C1 segment of cervical spinal cord (tissue), 14 donors: Measurements from ENCODE around the gene PHYHIPL.
A peak's percentile ranks its signal among the peaks of the same experiment; 100 is the strongest.

Source experiments
- DNase-seq, 14 donors: peaks; one replicate each; lab custom pipeline; 2025; lab: John Stamatoyannopoulos, UW

Gene PHYHIPL

GRCh38 chr10:59255463-59255862 is 79.0 kb downstream of the PHYHIPL start:
- DNase-seq = no peak

DNA sequence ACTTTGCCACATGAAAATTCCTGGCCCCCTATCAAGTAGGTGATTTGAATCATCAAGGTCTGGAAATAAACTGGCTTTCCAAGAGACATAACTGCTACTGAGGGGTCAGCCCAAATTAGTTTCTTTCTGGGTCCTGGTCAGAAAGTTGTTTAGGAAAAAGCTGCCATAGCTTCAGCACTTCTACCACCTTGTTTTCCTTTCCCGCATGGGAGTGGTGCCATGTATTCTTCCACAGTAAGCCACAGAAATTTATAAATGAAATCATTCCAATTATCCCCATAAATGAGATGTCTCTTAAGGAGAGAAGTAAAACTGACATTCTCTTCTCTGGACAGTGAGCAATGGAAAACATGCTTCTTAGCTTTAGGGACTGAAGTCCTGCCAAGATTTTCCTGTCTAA is 80.8 kb downstream of the PHYHIPL start:
- DNase-seq = no peak

GRCh38 chr10:59258890-59259289 is 82.4 kb downstream of the PHYHIPL start:
- DNase-seq = no peak

DNA sequence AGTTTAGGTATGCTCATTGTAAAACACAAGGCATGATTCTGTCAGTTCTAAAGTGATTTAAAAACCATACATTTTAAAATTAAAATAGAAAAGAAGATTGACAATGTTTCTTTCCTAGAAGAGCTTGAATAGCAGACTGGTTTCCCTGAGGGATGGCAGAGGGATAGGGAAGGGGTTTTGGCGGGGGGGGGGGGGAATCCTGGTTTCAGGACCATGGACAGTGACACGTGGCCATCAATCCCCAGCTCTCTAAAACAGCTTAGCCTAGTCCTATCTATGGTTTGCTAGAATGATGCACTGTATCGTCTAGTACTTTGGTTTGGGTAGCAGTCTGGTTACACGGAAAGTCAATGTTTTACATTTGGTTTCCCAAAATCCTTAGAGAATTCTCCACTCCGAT is 88.7 kb downstream of the PHYHIPL start:
- DNase-seq = no peak

- no peak for DNase-seq
Measured at GRCh38 chr10:59266321-59266720, 89.9 kb downstream of the PHYHIPL start.

- no peak for DNase-seq
Measured at GRCh38 chr10:59268460-59268859, 92.0 kb downstream of the PHYHIPL start.

DNA sequence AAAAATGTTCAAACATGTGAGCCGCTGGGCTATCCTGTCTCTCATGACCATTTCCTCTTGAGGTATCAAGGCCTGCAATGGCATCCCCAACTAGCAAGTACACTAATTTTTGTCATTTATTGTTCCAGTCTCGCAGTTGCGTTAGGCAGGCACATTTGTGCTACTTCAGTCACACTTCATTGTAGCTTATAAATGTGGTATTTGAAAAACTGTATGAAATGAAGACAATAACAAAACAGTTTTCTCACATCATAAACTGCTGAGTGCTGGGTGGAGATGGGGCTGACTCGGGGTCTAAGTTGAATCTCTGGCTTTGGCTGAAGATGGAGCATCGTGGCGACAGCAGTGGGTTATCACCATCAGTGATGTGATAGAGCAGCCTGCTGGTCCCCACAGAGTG is 93.2 kb downstream of the PHYHIPL start:
- no peak for DNase-seq

GRCh38 chr10:59270492-59270891 is 94.0 kb downstream of the PHYHIPL start:
- DNase-seq = no peak

GRCh38 chr10:59271160-59271559 is 94.7 kb downstream of the PHYHIPL start:
- no peak for DNase-seq

DNA sequence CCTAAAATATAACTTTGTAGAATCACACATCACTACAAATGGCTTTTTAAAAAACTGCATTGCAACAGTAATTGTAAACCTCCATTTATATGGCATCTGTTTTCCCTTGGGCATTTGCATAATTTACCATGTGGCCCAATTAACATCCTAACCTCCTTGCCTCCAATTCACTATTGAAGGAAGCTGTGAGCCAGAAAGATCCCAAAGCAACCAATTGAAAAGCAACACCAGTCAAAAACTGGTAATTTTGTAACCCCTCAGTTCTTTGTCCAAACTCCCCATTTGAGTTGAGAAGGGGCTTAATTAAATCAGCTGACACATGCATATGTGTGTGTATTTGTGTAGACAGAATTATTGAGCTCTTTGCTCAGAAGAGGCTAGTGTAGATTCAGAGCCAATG is 95.6 kb downstream of the PHYHIPL start:
- DNase-seq = no peak

DNA sequence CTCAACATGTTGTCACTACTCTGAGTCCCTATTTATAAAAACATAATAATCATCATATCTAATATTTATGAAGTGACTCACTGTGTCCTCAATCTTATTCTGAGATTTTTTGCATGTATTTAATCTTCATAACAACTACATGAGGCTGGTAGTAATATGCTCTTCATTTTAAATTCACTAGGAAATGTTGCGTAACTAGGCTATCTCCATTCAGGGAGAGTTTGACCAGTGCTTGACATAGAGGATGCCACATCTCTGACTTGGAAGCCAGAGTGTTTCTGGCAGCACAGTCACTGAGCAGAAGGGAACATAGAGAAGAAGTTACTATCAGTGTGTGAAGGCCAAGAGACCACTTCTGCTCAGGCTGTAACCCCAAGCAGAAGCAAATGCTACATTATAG is 97.0 kb downstream of the PHYHIPL start:
- no peak for DNase-seq

DNA sequence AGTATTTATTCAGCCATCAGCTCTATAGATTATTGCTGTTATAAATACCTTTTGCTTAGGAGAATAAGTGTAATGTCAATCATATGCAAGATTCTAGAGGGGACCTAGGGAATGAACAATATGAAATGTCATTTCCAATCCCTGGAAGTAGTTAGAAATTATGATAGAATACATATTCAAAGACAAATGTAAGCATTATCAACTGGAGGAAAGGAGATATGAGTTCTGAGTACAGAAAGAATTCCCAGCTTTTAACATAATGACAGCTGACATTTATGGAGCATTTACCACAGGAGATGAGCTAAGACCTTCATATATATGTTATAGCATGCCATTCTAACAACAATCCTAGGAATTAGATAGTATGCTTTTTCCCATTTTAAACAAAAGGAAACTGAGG is 99.7 kb downstream of the PHYHIPL start:
- DNase-seq = no peak

GRCh38 chr10:59276919-59277318 is 100.5 kb downstream of the PHYHIPL start:
- DNase-seq = no peak

- no peak for DNase-seq
Measured at GRCh38 chr10:59279476-59279875, 103.0 kb downstream of the PHYHIPL start.

DNA sequence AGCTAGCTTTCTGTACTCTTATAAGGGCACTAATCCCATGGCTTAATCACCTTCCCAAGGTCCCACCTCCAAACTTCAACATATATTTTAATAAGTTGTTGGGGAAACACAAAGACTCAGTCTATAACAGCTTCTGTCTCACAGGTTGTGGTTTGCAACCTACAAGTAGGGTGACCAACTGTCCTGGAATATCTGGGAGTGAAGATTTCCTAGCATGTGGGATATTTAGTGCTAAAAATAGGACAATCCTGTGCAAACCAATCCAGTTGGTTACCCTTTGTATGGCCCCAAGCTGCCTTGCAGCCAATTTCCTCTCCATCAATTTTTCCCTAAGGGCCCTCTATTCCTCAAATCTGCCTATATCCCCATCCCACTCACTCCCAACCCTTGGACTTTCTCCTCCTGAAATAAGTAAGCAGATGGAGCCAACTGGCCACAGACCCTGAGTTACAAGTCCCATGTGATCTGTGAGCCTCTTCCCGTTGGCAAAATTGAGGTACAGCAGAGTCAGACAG is 103.6 kb downstream of the PHYHIPL start:
- DNase-seq = no peak

DNA sequence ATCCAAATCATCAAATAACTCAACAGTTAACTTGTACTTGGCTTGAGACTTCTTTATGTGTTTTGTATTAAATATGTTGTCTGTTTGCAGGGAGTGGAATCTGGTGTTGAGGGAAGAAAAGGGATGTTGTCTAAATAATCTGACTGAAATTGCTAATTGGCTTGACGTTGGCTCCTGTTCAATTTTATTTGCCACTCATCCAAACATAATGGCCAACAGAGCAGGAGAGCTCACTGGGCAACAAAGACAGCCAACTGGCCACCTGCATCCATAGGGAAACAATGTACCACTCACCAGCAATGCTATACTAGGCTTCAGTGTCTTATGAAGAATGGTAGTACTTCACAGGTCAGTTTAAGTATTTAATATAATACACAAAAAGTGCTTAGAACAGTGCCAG is 105.4 kb downstream of the PHYHIPL start:
- peak in 1 of 14 donors; percentile 5 for DNase-seq

- peak in 3 of 14 donors; percentile 19 to 54 (median 41) for DNase-seq
Measured at GRCh38 chr10:59283456-59284091, 107.1 kb downstream of the PHYHIPL start.

- DNase-seq = peak in 1 of 14 donors; percentile 10
Measured at GRCh38 chr10:59284118-59284975, 107.9 kb downstream of the PHYHIPL start.

DNA sequence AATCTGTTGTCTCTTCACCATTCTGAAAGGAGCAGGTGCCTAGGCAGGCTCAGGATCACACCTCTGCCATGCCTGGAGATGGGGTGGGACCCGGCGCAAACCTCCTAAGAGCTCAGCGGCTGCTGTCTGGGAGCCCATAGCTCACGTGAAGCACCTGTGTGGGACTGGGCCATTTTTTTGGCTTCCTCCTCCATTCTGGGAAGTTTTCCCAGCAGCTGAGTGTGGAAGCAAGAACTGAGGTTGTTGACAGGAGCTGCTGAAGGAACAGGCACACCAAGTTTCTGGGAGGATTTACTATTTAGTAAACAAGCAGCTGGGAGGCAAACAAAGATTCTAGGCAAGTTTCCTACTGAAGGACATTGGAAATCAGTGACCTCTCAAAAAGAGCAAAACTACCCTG is 108.6 kb downstream of the PHYHIPL start:
- peak in 5 of 14 donors; percentile 7 to 39 (median 33) for DNase-seq

DNA sequence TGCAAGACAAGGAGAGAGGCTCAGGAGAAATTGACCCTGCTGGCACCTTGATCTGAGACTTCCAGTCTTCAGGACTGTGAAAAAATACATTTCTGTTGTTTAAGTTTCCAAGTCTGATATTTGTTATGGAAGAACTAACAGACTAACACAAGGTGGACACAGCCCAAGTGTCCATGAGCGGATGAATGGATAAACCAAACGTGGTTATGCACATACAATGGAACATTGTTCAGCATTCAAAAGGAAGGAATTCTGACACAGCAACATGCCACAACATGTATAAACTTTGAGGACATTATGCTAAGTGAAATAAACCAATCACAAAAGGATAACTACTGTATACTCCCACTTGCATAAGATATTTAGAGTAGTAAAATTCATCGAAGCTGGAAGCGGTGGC is 109.4 kb downstream of the PHYHIPL start:
- DNase-seq = no peak

DNA sequence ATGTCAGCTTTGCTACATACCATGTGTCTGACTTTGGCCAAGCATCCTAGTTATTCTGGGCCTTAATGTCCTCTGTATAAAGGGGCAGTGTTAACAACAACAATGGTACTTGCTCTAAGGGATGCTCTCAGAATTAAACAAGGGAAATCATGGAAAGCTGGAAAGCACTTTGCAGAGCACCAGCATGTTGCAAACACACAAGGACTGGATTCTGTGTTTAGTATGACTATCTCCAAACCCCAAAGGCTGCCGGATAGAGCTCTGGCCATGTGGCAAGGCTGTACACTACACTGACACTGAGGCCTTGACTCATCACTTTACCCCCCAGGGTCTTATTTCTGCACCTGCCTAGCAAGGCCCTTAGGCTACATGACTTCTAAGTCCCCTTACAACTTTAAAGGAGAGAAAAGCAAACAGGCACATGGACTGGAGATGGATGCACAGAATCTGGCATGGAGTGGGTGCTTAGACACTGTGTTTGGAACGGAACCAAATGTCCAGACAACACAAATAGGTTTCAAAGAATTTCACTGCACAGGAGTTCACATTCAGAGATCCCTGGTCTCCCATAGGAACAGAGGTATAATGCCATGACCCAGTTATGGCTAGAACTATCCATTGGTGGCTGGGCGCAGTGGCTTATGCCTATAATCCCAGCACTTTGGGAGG is 111.3 kb downstream of the PHYHIPL start:
- DNase-seq = peak in 9 of 14 donors; percentile 29 to 57 (median 54)

GRCh38 chr10:59289853-59290252 is 113.4 kb downstream of the PHYHIPL start:
- no peak for DNase-seq
